Spleen (tissue), 7 donors: ENCODE results near the gene RECK.

ENCODE experiments used
- POLR2AphosphoS5 ChIP-seq, 3 donors: sonication (generic); formaldehyde crosslinking; IDR thresholded peaks; one replicate each; pipeline ENCODE4 v1.5.1; 2017; ENCODE audit warnings: antibody characterized with exemption in 3 of 3
- TF ChIP-seq, protein P1 (sequence below), 11 experiments: fragments of 200-600 bp in 7 of 11; fragments of 450-650 bp in 4 of 11; sonication (generic) in 4 of 11; IDR thresholded peaks in 8 of 11; conservative IDR thresholded peaks in 3 of 11; 1 replicate in 7 of 11; 2 replicates in 4 of 11; pipeline versions ENCODE4 v1.4.0 to v1.8.0; 2016 to 2021; ENCODE audit warnings: antibody characterized with exemption in 11 of 11, inconsistent platforms in 4 of 11, mild to moderate bottlenecking in 1 of 11
- donor health status: DM: no; HTN: no; CAD: no; lungs with moderate emphysema.
- donor health status: DM: no; HTN: no; CAD: no.
- donor health status: DM: no; HTN: no; CAD: no.

DNA sequence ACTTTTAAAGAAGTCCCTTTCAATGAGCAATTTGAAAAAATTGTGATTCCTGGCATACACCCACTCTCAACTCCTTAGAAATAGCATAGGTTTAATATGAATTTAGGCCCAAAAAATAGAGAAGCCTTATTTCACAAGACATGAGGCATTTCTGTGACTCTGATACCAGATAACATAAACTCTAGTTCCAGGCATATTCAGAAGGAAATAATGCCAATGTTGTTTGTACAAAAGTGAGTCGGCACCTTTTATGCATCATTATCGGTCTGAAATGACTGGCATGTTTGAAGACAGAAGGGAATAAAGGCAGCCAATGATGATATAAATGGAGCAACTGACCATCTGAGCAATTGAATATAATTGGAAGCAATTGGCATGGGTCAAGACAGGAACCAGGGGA lies 19.4 kb upstream of the RECK start:
- TF ChIP-seq, protein P1, sequence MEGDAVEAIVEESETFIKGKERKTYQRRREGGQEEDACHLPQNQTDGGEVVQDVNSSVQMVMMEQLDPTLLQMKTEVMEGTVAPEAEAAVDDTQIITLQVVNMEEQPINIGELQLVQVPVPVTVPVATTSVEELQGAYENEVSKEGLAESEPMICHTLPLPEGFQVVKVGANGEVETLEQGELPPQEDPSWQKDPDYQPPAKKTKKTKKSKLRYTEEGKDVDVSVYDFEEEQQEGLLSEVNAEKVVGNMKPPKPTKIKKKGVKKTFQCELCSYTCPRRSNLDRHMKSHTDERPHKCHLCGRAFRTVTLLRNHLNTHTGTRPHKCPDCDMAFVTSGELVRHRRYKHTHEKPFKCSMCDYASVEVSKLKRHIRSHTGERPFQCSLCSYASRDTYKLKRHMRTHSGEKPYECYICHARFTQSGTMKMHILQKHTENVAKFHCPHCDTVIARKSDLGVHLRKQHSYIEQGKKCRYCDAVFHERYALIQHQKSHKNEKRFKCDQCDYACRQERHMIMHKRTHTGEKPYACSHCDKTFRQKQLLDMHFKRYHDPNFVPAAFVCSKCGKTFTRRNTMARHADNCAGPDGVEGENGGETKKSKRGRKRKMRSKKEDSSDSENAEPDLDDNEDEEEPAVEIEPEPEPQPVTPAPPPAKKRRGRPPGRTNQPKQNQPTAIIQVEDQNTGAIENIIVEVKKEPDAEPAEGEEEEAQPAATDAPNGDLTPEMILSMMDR (IDR thresholded peaks at IDR 0.05 in 8 of 11, conservative IDR thresholded peaks at IDR 0.05 in 3 of 11) = no peak
- no peak for TF ChIP-seq POLR2AphosphoS5 (IDR thresholded peaks at IDR 0.05)
